Duodenal mucosa (tissue), 2 donors: Measurements from ENCODE around the gene ZNF385A.

ENCODE experiments used
- H3K27ac ChIP-seq: one replicate; pipeline ENCODE4 v1.7.0; 2013; ENCODE audit warnings: low read depth, low read length
- H3K27me3 ChIP-seq, 2 donors: one replicate each; pipeline ENCODE4 v1.7.0; 2013; ENCODE audit warnings: low read length in 2 of 2, control low read depth in 1 of 2; ENCODE audit not compliant: insufficient read depth in 2 of 2, control insufficient read depth in 1 of 2
- H3K36me3 ChIP-seq, 2 donors: one replicate each; pipeline ENCODE4 v1.7.0; 2013; ENCODE audit warnings: low read length in 2 of 2, control low read depth in 1 of 2; ENCODE audit not compliant: insufficient read depth in 2 of 2, control insufficient read depth in 1 of 2
- H3K4me1 ChIP-seq, 2 donors: one replicate each; pipeline ENCODE4 v1.7.0; 2013; ENCODE audit warnings: low read length in 2 of 2, control low read depth in 1 of 2; ENCODE audit not compliant: insufficient read depth in 2 of 2, control insufficient read depth in 1 of 2
- H3K4me3 ChIP-seq, 2 donors: one replicate each; pipeline ENCODE4 v1.7.0; 2013; ENCODE audit warnings: low read length in 2 of 2, low read depth in 1 of 2
- H3K9ac ChIP-seq, 2 donors: one replicate each; pipeline ENCODE4 v1.7.0; 2013; ENCODE audit warnings: low read length in 2 of 2, low read depth in 1 of 2
- H3K9me3 ChIP-seq, 2 donors: one replicate each; pipeline ENCODE4 v1.7.0; 2013; ENCODE audit warnings: low read length in 2 of 2, control low read depth in 1 of 2; ENCODE audit not compliant: control insufficient read depth in 1 of 2

ZNF385A gene, protein sequence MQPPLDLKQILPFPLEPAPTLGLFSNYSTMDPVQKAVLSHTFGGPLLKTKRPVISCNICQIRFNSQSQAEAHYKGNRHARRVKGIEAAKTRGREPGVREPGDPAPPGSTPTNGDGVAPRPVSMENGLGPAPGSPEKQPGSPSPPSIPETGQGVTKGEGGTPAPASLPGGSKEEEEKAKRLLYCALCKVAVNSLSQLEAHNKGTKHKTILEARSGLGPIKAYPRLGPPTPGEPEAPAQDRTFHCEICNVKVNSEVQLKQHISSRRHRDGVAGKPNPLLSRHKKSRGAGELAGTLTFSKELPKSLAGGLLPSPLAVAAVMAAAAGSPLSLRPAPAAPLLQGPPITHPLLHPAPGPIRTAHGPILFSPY

DNA sequence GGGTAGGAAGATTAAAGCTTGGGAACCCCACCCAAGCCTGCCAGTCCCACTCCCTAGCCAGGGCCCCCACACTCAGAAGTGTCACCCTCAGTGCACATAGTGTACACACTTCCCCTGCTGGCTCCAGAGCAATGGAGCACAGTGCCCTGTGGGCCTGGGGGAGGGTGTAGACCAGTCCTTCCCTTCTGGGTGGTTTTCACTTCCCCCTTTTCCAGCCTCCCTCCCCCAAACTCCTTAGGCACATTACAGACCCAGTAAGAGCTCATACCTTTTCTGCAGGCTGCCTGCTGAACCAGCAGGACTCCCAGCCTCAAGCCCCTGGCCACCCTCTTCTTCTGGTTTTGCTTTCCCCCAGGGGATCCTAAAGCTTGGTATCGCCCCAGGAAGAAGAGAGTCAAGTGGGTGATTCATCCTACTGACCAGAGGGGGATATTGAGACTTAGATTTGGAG, at the start of gene ZNF385A:
ZNF385A (minus strand) TSS at position 143 of the 451 bp plus-strand sequence. CDS start 219 bp downstream, outside the sequence.
- H3K4me1 ChIP-seq = peaks cover 6 to 34% of the 10 kb centered on the region in 2 donors

DNA sequence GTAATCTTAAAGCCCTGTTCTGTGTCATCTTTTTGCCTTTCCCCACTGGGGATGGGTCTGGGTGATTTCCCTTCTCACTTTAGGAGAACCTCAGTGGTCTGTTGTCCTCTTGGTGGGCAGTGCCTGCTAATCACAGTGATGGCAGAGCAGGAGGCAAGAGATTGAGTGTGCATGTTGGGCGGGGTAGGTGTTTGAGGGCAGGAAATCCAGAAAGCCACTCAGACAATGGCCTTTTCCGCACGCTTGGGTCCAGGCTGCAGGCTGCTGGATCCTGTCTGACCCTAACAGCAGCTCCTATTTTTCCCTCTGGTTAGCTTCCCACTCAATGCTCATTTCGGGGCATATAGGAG, 48.3 kb upstream of the ZNF385A start:
- H3K4me3 ChIP-seq = no peak overlapping the region
- peak overlapping the region; percentile 37 for H3K27ac ChIP-seq
- H3K27me3 ChIP-seq = peaks cover 4% of the 10 kb centered on the region in 2 donors
- peaks cover 0 to 8% of the 10 kb centered on the region in 2 donors for H3K4me1 ChIP-seq
- no peak overlapping the region for H3K9ac ChIP-seq
- H3K9me3 ChIP-seq = no peaks in the 10 kb centered on the region
- no peaks in the 10 kb centered on the region for H3K36me3 ChIP-seq

More for the DNA sequence above, at the start of gene ZNF385A:
- no peaks in the 10 kb centered on the region for H3K9me3 ChIP-seq
- no peak within 1 kb of the TSS for H3K9ac ChIP-seq
- H3K27me3 ChIP-seq = no peaks in the 10 kb centered on the region
- H3K27ac ChIP-seq = peak within 1 kb of the TSS; percentile 22
- peak within 1 kb of the TSS in 1 of 2 donors; percentile 1 for H3K4me3 ChIP-seq
- H3K36me3 ChIP-seq = no peaks in the 10 kb centered on the region

DNA sequence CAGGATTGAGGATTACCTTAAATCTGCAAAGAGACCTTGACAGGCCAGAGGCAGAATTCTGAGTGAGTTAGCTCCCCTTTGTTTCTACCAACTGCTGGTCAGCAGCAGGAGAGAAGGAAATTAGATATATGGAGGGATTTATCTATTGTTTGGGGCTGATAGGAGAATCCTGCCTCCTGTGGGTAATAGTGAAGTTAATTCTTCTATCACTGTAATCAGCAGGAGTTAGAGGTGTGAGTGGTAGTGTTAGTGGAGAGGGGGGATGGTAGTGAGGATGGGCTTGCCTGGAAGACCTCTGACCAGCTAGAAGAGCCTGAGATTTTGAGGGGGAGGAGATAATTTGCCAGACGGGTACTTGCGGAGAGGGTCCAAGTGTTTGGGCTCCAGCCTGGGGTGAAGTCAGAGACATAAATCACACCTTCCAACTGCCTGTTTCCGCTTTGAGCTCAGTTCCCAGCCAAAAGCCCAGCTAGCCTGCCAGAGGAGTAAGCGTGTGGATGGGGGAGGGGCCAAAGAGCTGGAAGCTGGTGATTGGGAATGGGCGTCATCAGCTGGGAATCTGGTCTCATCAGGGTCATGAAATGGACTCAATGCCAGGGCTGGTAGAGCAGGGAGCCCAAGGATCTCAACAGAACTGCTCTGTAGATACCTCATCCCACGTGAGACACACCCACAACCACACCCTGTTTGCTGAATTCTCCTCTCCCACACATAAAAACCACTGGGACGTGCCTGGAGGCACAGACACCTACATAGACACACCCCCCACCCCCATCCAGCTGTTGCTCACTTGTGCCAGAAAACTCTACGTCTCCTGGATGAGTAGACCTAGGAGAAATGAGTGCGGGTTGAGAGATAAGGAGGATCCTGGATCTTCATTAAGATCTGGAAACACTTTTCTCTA, 47.6 kb upstream of the ZNF385A start:
- Histone ChIP-seq H3K9me3 (no peaks in the 10 kb centered on the region), H3K27ac (peak overlapping the region; percentile 37), H3K4me3 (no peak overlapping the region), H3K9ac (no peak overlapping the region), H3K27me3 (peaks cover 4% of the 10 kb centered on the region in 2 donors), H3K4me1 (peaks cover 0 to 12% of the 10 kb centered on the region in 2 donors), H3K36me3 (no peaks in the 10 kb centered on the region)

DNA sequence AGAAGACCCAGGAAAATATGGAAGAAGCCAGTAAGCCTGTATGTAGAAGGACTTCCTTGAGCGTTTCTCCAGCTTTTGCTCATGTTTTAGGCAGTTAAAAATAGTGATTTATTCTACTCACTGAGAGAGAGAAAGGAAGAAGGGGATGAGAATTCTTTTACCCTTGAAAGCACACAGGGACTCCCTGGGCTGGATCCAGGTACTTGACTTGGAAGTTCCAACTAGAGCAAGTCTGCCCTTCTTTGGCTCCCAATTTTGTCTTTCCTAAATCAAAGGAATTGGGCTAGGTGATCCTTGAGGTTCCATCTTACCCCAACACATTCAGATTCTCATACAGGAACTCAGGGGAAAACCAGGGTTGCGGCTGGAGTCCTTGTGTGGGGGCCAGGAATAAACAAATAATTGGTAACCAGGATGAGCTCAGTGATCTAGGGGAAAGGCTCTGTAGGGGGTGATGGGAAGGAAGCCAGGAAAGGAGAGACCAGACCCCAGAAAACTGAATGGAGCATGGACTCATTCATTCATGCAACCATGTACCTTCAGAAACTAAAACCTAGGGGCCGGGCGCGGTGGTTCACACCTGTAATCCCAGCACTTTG, 46.0 kb upstream of the ZNF385A start:
- H3K4me3 ChIP-seq = no peak overlapping the region
- no peak overlapping the region for H3K27ac ChIP-seq
- peaks cover 4 to 8% of the 10 kb centered on the region in 2 donors for H3K27me3 ChIP-seq
- H3K9me3 ChIP-seq = no peaks in the 10 kb centered on the region
- H3K36me3 ChIP-seq = no peaks in the 10 kb centered on the region
- H3K9ac ChIP-seq = no peak overlapping the region
- H3K4me1 ChIP-seq = peaks cover 0 to 12% of the 10 kb centered on the region in 2 donors

DNA sequence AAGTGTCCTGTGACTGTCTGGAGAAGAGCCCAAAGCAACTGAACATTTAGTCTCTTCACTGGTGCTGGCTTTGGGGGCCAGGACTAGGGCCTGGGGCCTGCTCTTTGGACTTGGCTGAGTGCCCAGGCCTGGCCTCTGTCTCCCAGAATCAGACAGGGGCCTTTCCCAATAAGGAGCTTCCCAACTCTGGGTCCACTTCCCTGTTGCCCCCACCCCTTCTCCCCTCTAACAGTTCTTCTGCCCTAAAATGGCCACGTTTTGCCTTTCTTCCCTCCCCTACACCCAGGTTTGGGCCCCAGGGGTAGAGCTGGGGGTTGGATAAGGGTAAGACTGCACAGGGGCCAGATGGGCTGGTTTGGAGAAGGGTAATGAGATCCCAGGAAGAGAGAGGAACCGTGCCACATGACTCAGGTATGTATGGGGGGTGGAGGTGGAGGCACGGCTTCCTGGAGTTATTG, 44.5 kb upstream of the ZNF385A start:
- no peaks in the 10 kb centered on the region for H3K36me3 ChIP-seq
- no peaks in the 10 kb centered on the region for H3K9me3 ChIP-seq
- peaks cover 0 to 12% of the 10 kb centered on the region in 2 donors for H3K4me1 ChIP-seq
- H3K9ac ChIP-seq = no peak overlapping the region
- no peak overlapping the region for H3K27ac ChIP-seq
- peaks cover 4 to 19% of the 10 kb centered on the region in 2 donors for H3K27me3 ChIP-seq
- no peak overlapping the region for H3K4me3 ChIP-seq

DNA sequence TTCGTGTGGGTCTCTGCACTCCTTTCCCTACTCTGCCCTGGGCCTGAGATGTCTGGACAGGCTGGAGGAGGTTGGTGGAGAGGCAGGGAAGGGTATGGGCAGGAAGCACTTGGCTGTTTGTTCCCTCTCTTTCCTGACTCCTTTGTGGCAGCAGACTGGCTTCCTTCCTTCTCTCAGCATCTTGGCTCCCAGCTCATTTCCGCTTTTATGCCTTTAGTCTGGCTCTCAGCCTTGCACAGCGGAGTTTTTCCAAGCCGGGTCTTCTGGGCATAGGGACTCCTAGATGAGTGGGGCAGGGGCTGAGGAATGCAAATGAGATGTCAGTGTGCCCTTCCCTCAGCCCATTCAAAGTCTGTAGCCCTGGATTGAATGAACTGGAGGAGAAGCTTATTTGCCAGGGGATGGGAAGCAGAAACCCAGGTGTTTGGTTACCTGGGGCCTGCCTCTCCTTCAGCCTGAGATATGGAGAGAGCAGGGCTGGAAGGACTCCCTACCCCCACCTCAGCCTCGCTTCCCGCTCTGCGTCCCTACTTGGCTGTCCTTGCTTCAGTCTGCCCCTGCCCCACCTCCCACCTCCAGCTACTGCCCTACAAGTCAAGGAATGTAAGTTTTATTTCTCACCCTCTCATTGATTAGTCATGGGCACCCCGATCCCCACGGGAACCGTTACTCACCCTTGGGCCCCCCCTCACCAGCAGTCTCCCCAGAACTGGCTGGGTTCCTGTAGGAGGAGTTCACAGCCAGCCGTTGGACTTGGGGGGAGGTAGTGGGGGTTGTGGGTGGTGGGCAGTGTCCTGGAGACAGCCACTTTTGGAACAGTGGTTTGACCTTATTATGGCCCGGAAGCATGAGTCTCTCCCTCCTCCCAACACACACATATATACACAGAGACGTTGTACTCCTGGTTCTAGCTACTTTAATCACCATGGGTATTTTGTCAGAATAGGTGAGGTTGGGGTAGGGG, 43.8 kb upstream of the ZNF385A start:
- Histone ChIP-seq H3K27me3 (peaks cover 4 to 19% of the 10 kb centered on the region in 2 donors), H3K27ac (peak overlapping the region; percentile 23), H3K4me3 (no peak overlapping the region), H3K4me1 (peaks cover 0 to 12% of the 10 kb centered on the region in 2 donors), H3K36me3 (no peaks in the 10 kb centered on the region), H3K9me3 (no peaks in the 10 kb centered on the region), H3K9ac (no peak overlapping the region)

DNA sequence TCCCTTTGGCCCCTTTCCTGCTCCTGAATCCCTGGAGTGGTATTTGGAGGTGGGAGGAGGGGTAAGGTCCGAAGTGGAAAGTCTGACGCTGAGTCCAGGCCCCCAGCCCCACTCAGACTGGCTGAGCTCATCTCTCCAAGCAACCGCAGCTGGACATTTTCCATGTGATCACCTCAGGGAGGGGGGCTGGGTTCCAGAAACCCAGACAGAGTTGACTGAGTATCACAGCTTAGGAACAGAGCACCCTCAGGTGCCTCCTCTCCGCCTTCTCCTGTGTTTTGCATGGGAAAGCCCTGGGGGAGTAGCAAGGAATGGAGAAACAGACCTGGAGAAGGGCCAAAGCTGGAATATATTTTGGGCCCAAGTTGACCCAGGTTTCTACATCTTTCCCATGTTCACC, 42.6 kb upstream of the ZNF385A start:
- Histone ChIP-seq H3K9ac (no peak overlapping the region), H3K36me3 (no peaks in the 10 kb centered on the region), H3K27me3 (peaks cover 8 to 18% of the 10 kb centered on the region in 2 donors), H3K4me1 (peaks cover 0 to 12% of the 10 kb centered on the region in 2 donors), H3K27ac (no peak overlapping the region), H3K4me3 (no peak overlapping the region), H3K9me3 (no peaks in the 10 kb centered on the region)

DNA sequence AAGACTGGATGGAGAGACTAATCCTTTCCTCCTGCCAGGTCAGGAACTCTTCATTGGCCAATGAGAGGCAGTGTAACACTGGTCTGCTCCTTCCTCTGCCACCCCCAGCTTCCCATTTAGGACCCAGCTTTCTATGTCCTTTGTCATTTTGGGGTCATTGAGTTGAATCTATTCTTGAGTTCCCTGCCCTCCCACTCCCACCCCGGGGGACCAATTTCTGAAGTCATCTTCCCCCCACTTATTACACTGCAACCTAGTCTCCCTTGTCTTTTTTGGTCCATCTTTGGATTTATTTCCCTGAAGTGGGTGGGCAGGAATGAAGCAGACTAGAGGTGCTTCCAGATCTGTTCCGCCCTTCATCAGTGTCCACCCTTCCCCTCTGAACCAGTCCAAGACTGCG, 42.2 kb upstream of the ZNF385A start:
- no peak overlapping the region for H3K9ac ChIP-seq
- no peaks in the 10 kb centered on the region for H3K9me3 ChIP-seq
- no peak overlapping the region for H3K4me3 ChIP-seq
- no peak overlapping the region for H3K27ac ChIP-seq
- no peaks in the 10 kb centered on the region for H3K36me3 ChIP-seq
- peaks cover 0 to 12% of the 10 kb centered on the region in 2 donors for H3K4me1 ChIP-seq
- peaks cover 12 to 18% of the 10 kb centered on the region in 2 donors for H3K27me3 ChIP-seq

DNA sequence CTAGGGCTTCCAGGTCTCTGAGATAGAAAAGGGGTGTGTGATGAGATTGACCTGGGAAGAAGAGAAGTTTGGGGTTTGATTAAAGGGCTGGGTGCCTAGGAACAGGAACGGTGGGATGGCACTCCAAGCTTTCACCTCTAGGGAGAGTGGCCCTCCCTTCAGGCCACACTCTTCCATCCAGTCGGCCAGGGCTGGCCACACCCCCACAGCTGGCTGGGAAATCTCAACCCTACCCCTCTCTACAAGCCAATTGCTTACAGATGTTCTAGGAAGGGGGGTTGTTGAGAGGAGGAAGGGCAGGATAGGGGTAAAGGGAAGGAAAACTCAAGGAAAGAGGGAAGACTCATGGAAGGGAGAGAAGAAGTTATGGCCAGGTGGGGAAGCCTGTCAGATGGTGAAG, 41.2 kb upstream of the ZNF385A start:
- H3K4me1 ChIP-seq = peaks cover 0 to 12% of the 10 kb centered on the region in 2 donors
- H3K27ac ChIP-seq = no peak overlapping the region
- no peaks in the 10 kb centered on the region for H3K36me3 ChIP-seq
- no peak overlapping the region for H3K4me3 ChIP-seq
- H3K27me3 ChIP-seq = peaks cover 16 to 21% of the 10 kb centered on the region in 2 donors
- H3K9ac ChIP-seq = no peak overlapping the region
- H3K9me3 ChIP-seq = no peaks in the 10 kb centered on the region
